CD4-positive, alpha-beta T cell treated with Interferon alpha-2 for 1 hour (primary cell): ENCODE data around the gene KIF20B.
"Not testable (repeated sequence)": the region's sequence is repeated elsewhere in the genome, so short reads cannot be mapped to it uniquely, and the experiment has no call there.

Experiments
- DNase-seq, 2 donors: peaks; one replicate each; pipeline ENCODE4 v3.0.0-alpha.2; 2020 to 2022

Gene KIF20B

DNA sequence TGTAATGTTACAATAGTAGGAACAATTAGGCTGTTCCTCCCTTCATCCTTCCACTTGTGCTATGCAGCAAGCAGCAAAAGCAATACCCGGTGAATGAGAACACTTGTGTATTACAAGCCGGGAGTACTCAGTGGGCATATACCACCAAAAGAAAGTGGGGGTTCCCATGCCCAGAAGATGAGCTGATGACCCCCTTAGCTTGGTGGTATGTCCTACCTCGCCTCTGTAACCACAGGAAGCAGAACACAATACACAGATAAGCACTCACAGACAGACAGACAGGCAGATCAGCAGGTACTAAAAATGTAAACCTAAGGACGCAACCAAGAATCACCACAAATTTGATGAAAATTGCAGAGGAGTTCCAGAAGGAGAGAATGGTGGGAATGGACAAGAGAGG, 15.5 kb upstream of the KIF20B start:
- DNase-seq, result no peak

DNA sequence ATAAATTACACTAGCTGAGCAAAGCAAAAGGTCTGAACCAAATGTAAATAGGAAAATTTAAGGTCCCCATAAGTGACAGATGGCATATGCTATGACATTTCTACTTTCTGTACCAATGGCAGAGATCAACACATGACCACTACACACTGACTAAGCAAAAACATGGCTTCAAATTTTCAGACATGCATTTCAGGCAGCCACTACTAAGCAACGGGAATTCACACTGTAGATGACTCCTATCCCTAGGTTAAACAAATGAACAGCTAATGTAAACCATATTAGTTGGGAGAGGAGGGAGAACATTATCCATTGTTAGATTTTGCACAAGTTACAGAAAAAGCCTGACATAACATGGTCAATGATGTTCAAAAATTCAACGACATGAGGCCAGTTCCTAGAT, 11.4 kb upstream of the KIF20B start:
- no peak for DNase-seq

DNA sequence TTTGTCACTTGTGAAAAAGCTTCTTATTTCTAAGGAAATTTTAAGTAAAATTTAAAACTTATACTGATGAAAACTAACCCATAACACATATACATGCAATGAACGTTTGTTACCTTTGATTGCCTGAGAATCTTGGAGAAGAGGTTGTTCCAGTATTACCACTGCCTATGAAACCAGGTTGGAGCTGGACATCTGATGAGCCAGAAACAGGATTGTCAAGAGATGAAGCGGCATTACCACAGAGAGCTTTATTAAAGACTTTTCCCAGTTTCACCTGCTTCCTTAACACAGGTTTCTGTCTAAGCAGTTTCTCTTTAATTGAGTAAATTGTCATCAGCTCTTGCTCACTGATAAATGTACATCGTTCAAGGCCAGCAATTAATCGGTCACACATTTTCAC, 9.0 kb upstream of the KIF20B start:
- no peak for DNase-seq

DNA sequence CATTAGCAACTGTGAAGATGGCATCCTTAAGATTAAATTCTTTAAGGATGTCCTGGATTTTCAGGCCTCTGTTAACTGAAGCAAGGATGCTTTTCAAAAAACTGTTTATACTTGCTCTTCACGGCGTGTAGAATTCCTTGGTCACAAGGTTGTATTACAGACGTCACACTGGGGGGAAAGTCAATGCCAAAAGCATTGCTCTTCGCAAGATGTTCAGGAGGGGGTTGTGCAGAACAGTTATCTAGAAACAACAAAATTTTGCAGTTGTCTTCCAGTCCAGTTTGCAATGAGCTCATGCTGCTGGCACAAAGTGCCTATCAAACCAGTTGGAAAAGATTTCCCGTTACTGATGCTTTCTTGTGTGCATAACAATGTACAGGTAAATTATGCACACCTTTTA, 8.2 kb upstream of the KIF20B start:
- DNase-seq, result no peak

DNA sequence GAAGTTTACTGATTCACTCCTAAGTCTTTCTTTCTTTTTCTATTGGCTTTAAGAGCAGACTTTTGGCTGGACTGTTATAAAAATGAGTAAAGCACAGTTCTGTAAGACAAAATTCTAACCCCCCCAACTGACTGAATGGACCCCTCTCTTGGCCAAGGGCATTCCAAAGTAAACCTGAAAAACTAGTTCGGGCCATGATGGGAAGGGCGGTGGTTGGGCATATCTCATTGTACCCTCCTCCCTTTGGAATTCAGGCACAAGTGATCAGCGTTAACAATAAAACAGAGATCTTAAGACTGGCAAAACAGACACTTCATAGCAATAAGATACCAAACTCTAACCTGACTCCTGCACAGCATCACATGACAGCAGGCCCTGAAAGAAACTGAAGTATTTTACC, 6.1 kb upstream of the KIF20B start:
- no peak for DNase-seq

DNA sequence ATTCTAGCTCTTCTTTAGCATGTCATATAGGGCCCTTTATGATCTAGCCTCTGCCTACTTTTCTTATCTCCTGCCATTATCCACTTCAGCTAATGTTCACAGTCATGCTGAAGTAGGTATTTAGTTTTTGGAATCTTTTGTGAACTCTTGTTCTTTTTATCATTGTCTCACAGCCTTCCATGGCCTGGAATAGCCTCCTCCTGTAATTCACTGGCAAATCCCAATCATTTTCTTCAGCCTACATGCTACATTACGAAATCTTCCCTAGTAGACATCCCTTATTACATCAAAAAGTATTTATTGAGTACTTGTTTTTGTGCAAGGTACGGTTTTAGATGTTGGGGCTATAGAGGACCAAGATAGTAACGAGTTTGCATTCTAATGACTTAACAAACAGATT, 3.4 kb upstream of the KIF20B start:
- no peak for DNase-seq

DNA sequence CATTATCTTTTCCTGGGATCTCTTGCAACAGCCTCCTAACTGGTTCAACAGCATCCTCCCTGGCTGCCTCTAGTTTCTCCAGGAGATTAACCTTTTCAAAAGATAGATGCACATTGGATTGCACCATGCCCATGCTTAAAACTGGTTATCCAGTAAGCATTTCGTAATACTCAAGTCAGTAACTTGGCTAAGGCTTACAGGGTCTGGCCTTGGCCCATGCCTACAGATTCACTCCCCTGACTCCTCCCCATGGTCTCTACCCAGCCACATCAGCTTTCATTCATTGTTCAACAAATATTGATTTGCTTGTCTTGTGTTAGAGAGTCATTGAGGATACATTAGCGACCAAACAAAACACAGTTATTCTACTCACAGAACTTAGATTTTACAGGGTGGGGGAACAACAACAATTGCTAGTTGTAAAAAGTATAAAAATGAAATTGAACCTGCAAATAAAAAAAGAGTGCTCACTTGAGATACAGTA, 1.8 kb upstream of the KIF20B start:
- no peak for DNase-seq

DNA sequence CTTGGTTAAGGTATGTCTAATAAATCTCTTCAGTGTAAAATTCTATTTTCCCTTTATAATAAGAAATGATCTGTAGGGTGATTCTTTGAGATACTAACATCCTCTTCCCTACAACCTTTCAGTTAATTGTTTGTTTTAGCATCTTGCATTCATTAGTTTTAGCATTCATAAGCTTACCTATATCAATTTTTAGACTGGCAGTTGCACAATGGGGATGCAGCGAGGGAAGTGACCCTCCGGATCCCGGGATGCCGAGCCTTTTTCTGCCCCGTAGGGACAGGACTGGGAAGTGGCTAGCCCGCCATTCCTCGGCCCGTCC, 508 bp upstream of the KIF20B start:
- no peak for DNase-seq

DNA sequence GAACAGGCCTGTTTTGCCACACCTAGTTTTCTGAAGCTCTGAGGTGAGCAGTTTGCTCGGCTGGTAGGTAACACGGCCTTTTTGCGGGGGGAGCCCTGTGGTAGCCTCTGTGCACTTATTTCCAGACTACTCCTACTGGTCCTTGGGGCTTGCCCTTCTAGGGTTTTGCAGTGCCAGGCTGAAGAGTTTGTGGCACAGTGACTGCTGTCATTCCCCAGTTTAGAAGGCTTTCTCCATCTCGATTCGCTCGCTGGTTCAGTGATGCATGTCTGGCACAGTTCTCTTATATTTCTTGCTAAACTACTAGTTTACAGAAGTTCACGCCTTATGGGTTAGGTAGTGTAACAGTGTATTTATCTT, 711 bp downstream of the KIF20B start:
- DNase-seq, result peak in 1 of 2 donors; percentile 24

DNA sequence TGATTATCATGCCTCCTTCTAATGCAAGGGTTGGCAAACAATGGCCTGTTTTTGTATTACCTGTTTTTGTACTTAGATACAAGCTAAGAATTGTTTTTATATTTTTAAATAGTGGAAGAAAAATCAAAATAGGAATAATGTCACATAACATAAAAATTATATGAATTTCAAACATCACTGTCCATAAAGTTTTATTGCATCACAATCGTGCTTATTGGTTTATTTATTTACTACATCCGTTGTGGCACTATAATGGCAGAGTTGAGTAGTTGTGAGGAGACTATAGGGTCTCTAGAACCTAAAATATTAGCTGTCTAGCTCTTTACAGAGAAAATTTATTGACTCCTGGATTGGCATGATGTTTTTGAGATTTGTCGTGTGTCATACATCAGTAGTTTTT, 4.1 kb downstream of the KIF20B start:
- DNase-seq, result no peak

DNA sequence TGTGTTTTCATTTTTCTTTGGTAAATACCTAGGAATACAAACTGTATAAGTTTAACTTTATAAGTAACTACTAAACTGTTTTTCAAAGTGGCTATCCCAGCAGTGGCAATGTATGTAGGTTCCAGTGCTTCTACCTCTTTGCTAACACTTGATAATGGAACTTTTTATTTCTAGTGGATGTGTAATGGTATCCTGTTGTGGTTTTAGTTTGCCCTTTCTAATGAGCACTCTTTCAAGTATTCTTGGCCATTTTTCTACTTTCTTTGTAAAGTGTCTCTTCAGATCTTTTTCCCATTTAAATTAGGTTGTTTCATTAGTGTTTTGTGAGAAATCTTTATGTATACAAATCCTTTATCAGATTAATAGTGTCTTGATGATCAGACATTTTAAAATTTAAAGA, 4.6 kb downstream of the KIF20B start:
- DNase-seq, result no peak

DNA sequence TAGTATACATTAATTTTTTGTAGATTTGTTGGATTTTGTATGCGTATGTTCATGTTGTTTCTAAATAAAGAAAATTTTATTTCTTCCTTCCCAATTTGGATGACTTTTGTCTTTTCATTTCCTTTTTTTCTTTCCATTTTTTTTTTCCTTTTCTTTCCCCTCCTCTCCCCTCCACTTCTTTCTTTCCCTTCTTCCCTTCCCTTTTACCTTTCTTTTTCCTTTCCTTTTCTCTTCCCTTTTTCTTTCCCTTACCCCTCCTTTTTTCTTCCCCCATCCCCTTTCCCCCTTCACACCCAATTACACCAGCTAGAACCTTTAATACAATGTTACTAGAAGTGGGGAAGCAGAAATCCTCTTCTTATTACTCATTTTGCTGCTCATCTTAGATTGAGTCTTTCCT, 6.0 kb downstream of the KIF20B start:
- no peak for DNase-seq

DNA sequence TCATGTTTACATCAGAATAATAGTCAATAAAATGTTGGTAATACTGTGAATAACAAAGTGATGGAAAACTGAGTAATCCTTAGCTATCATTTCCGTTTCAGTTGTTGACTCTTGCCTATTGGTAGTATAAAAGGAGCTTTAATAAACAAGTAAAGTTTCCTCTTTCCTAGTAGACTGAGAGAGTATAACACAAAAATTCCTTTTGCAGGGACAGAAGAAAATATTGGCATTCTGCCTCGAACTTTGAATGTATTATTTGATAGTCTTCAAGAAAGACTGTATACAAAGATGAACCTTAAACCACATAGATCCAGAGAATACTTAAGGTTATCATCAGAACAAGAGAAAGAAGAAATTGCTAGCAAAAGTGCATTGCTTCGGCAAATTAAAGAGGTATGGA, 9.4 kb downstream of the KIF20B start:
- DNase-seq, result no peak

DNA sequence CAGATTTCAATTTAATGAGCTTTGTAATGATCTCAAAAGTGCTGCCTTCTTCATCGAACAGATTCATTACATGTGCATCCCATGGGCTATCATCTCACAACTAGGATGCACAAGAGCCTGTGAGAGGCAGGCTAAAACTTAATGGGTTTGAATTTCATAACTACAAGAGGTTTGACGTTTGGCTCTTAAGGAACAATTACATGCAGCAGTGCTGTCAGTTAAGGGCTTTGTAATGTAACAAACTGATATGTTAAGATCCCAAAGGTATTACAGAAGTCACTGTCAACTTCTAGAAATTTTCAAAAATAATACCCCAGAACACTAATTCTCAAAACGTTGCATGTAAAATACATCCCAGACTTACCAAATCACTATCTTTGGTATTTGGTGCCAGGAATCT, 33.2 kb downstream of the KIF20B start:
- no peak for DNase-seq

DNA sequence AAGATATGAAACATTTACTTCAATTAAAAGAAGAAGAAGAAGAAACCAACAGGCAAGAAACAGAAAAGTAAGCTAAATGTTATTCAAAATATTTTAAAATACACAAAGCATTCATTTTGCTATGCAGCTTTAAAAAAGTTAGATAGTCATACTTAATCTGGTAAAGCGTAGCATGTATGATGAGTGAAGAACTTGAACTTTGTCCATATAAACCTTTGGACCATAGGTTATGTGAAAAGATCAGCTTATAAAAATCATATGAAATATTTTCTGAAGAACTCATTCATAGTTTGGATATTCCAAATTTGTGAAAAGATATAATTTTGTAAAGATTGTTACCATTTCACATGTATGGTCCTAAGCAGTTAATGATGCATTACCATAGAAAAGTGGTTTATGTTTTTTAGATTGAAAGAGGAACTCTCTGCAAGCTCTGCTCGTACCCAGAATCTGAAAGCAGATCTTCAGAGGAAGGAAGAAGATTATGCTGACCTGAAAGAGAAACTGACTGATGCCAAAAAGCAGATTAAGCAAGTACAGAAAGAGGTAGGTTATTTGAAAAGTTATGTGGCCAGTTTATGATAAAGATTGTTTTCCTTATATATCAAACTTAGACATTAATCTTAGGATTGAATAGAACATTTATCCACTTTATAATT, 37.3 kb downstream of the KIF20B start:
- DNase-seq, result peak in 1 of 2 donors; percentile 30

DNA sequence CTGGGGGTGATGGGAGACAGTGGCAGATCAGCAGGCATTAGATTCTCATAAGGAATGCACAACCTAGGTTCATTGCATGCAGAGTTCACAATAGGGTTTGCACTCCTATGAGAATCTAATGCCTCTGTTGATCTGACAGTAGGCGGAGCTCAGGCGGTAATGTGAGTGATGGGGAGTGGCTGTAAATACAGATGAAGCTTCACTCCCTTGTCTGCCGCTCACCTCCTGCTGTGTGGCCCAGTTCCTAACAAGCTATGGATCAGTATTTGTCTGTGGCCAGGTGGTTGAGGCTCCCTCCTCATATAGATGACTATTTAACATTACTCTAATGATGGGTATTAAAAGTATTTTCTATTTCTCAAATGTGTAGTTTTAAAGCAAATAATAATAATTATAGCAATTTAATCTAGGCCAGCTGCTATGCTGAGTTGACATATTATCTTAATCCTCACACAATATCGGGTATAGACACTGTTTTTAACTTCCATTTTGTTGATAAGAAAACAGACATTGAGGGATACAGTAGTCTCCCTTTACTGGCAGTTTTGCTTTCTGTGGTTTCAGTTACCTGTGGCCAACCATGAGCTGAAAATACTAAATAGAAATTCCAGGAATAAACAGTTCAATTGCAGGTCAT, 39.9 kb downstream of the KIF20B start:
- no peak for DNase-seq

DNA sequence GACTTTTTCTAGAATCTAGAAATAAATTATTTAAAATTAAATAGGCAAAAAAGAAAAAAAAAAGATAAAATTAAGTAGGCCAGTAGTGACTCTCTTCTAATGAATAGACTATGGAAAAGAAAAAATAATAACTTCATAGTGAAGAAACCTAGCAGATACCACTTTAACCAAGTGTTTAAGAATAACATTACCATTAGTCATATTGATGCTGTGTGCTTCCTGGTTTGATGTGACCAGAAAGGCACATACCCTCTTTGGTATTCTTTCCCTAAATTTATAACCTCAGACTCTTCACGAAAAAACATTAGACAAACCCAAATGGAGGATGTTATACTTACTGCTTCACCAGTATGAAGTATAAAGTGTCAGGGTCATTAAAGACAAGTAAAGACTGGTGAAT, 42.6 kb downstream of the KIF20B start:
- DNase-seq, result no peak

DNA sequence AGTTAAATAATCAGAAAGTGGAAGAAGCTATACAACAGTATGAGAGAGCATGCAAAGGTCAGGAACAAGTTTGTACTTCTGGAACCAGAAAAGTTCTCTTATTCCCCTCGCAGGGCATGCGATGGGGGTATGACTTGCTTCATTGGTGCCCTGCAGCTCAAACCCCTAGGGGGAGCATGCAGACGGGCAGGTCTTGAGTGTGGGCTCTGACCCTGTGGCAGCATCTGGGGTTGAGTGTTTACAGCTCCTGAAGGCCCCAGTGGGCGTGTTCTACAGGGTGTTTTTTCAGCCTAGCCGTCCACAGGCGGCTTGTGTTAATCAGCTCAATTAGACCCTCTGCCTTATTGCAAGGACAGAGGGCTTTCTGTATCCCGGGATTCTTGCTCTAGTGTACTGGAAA, 44.5 kb downstream of the KIF20B start:
- no peak for DNase-seq

DNA sequence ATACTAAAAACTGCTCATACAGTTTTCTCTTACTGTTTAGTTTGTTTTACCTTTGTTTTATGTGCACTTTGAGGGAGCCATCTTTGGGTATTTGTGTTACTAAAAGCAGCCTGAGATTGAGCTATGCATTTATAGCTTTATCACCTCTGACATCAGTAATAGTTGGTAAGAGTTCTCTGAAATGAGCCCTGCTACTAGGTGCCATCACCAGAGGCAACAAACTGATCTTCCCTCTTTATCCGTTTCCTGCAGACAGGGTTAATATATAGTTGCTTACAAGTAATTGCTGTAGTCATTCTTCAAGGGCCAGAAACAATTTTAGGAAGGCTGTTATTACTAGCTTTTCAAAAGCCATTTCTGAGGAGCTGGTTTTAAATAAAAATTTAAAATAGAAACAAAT, 49.1 kb downstream of the KIF20B start:
- DNase-seq, result no peak

DNA sequence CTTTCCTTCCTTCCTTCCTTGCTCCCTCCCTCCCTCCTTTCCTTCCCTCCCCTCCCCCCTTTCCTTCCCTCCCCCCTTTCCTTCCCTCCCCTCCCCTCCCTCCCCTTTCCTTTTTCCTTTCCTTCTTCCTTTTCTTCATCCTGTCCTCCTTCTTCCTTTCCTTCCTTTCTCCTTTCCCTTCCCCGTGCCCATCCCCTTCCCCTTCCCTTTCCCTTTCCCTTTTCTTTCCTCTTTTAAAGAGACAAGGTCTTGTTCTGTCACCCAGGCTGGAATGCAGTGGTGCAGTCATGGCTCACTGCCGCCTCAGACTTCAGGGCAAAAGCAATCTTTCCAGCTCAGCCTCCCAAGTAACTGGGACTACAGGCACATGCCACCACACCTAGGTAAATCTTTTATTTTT, 54.0 kb downstream of the KIF20B start:
- DNase-seq, result no peak

DNA sequence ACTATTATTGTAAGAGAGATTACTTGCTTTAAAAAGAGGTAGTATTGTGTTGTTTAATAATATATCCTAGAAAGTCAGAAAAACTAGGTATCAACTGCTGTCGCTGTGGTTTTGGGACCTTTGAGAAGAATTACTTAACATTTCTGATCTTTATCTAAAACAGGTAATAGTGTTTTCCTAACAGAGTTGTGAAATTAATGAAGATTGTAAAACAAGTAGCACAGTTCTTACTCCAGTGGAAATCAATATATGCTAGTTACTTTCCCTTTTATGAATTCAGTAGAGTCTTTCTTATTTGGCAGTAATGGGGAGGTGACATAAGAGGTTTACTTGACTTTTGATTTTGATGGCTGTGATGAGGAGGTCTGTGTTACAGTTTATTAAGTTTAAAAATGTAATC, 58.1 kb downstream of the KIF20B start:
- DNase-seq, result no peak

DNA sequence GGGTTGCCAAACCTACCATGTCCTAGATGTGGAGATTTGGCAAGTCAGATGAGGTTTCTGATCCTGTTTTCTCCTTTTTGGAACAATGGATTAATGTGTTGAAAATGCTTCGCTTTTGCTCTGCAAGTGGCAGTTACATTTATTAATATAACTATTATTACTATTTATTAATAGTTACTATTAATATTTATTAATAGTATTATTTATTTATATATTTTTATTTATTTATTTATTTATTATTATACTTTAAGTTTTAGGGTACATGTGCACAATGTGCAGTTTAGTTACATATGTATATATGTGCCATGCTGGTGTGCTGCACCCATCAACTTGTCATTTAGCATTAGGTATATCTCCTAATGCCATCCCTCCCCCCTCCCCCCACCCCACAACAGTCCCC, 62.3 kb downstream of the KIF20B start:
- DNase-seq, result not testable (repeated sequence)

DNA sequence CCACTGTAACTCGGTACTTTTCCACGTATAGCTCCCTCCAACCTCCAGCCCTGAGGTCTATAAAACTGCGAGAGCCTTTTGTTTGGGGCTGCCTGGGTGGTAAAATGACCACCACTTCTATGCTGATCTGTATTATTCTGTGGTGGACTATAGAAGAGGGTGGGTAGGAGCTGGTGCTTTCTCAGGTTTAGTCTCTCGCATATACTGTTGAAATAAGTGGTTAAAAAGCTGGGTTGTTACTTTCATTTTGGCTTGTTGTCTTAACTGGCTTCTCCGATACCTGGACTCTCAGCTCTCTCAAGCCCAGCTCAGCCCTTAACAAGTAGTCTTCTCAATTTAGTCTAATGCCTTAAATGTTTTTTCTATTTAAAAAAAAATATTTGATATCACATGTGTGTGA, 70.3 kb downstream of the KIF20B start:
- no peak for DNase-seq

DNA sequence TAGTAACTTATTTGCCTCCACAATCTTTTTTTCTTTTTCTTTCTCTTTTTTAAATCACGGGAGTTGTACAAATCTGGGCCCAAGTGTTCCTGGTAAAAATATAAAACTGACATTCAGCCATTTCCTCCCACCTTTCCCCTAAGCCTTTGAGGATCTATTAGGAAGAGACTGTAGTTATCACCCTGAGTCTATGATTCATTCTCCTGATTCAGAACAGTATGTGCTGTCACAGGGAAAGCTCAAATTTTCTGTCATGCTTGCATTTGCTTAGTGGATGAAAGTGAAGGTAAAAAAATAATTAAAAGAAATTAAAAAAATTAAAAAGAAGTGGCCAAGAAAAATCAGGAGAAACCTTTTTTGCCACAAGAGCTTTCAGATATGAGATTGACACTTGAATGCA, 71.7 kb downstream of the KIF20B start:
- DNase-seq, result no peak

DNA sequence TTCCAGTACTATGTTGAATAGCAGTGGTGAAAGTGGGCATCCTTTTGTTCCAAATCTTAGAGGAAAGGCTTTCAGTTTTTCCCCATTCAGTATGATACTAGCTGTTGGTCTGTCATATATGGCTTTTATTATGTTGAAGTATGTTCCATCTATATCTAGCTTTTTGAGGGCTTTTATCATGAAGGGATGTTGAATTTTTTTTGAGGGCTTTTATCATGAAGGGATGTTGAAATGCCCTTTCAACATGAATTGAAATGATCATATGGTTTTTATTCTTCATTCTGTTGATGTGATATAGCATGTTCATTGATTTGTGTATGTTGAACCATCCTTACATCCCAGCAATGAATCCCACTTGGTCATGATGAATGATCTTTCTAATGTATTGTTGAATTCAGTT, 75.3 kb downstream of the KIF20B start:
- DNase-seq, result no peak
